ENCODE data around the gene HIRIP3. TPM values are rescaled to one million over a fixed set of nuclear protein-coding genes. Genes with fewer than 3 reads are reported as not detected.

The HIRIP3 gene
- total and polyA plus RNA-seq, 2 of the 8 experiments (the other 6 are each of a cell fraction or from before 2014, with no cell fraction given): 11.9 to 18.5 TPM

DNA sequence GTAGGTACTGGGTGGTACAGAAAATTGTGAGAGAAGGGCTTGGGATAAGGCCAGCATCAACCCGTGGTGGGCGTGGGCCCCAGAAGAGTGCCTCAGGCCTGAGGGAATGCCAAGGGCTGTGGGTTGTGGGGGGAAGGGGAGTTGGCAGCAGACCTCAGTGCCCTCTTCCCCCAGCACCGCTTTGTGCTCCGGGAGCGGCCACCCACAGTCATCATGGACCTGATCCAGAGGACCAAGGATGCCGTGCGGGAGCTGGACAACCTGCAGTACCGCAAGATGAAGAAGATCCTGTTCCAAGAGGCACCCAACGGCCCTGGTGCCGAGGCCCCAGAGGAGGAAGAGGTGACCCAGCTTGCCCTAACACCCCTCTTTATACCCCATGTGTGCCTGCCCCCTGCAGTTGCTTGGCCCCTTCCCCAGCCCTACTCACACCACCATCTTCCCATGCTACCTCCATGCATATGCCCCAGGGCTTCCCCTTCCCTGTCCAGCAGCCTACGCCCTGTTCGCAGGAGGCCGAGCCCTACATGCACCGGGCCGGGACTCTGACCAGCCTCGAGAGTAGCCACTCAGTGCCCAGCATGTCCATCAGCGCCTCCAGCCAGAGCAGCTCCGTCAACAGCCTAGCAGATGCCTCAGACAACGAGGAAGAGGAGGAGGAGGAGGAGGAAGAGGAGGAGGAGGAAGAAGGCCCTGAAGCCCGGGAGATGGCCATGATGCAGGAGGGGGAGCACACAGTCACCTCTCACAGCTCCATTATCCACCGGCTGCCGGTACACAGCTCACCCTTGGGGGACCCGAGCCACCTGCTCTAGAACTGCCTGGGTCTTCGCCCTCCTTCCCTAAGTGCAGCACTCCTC, 12.6 kb downstream of the HIRIP3 start:
- Histone ChIP-seq H3K4ac (replicated peaks; ENCODE audit: insufficient read length, low read depth, low read length) (no peak overlapping the region), H2BK15ac (ENCODE audit: low read length) (no peak overlapping the region), H3K23me2 (ENCODE audit: low read depth, low read length) (no peaks in the 10 kb centered on the region), H3K27me3 (replicated peaks in 1 of 4; ENCODE audit: control insufficient read depth in 3 of 4, extremely low read depth in 1 of 4, insufficient read depth in 3 of 4, low read length in 3 of 4) (no peaks in the 10 kb centered on the region), H4K20me1 (replicated peaks in 1 of 2; ENCODE audit: control insufficient read depth in 1 of 2, insufficient read depth in 2 of 2, low read length in 2 of 2) (peaks cover 0 to 2% of the 10 kb centered on the region in 2 experiments), H3K36me3 (ENCODE audit: control insufficient read depth in 2 of 4, insufficient read depth in 4 of 4, low read length in 3 of 4) (peaks cover 21 to 90% (median 69%) of the 10 kb centered on the region in 4 experiments), H2BK20ac (ENCODE audit: low read length) (no peak overlapping the region), H2BK12ac (ENCODE audit: low read depth, low read length) (no peak overlapping the region), H3K9ac (replicated peaks in 1 of 4; ENCODE audit: extremely low read depth in 1 of 4, low read depth in 3 of 4, low read length in 3 of 4) (no peak overlapping the region), H3K9me3 (ENCODE audit: insufficient read depth in 2 of 2, low read depth in 1 of 2, low read length in 1 of 2) (no peaks in the 10 kb centered on the region), H3K79me2 (ENCODE audit: control insufficient read depth in 1 of 2, insufficient read depth in 2 of 2, low read length in 2 of 2) (no peaks in the 10 kb centered on the region; a peak in 1 of 4 replicates), H2BK5ac (ENCODE audit: low read depth, low read length) (no peak overlapping the region), H2AFZ (ENCODE audit: low read length) (no peak overlapping the region), H3K79me1 (ENCODE audit: low read depth, low read length) (peaks cover 7% of the 10 kb centered on the region; the same call in 1 of the 2 replicates), H3K14ac (ENCODE audit: insufficient read length) (no peak overlapping the region), H3K4me1 (replicated peaks in 1 of 4; ENCODE audit: control insufficient read depth in 3 of 4, insufficient read depth in 4 of 4, low read length in 3 of 4) (no peaks in the 10 kb centered on the region), H3K56ac (replicated peaks; ENCODE audit: insufficient read length, low read depth, low read length) (no peak overlapping the region), H2BK120ac (replicated peaks; ENCODE audit: low read depth, low read length) (no peak overlapping the region), H3K18ac (ENCODE audit: extremely low read depth, low read length) (no peak overlapping the region), H3K23ac (ENCODE audit: insufficient read length) (no peak overlapping the region), H3K4me3 (ENCODE audit: extremely low read depth in 1 of 4, insufficient read depth in 2 of 4, low read depth in 3 of 4, low read length in 4 of 4) (no peak overlapping the region), H3K27ac (ENCODE audit: low read depth, low read length) (no peak overlapping the region), H4K5ac (ENCODE audit: insufficient read length, low read depth, low read length) (no peak overlapping the region), H3K4me2 (ENCODE audit: insufficient read depth in 1 of 2, low read depth in 2 of 2, low read length in 2 of 2) (no peak overlapping the region), H2AK5ac (ENCODE audit: low read depth, low read length) (no peak overlapping the region), H4K91ac (replicated peaks; ENCODE audit: insufficient read length, low read length) (no peak overlapping the region), H4K8ac (ENCODE audit: extremely low read depth, insufficient read depth, low read length) (no peak overlapping the region; the same call in 1 of the 2 replicates)
- DNase-seq (ENCODE audit: low read depth in 1 of 2, low spot score in 2 of 2) (no peak), FAIRE-seq (no peak)
- POLR2A ChIA-PET (ENCODE audit: partially characterized antibody): interaction anchor here (1.1 to 2.7 kb wide), 4 partner anchors 9 to 21 kb away, joined by 3 to 8 read pairs (median 4); partner anchors contain the start of genes HIRIP3 and TAOK2
- CTCF ChIA-PET (ENCODE audit: partially characterized antibody): interaction anchor here (1.2 to 1.7 kb wide), 3 partner anchors 11 to 50 kb away, joined by 3 read pairs; no protein-coding TSS in a partner anchor
- WGBS, 2 experiments (ENCODE audit: extremely low coverage in 1 of 2, insufficient coverage in 1 of 2, insufficient read length in 1 of 2, insufficient replicate concordance in 2 of 2, low coverage in 1 of 2, low lambda C conversion rate in 2 of 2, missing lambda C conversion rate in 1 of 2): 96% methylated on average over 24 of the region's 24 CpGs; no CpG with 5 or more reads in 1 of the 2 experiments
- no peak for TF ChIP-seq CHD2 (IDR thresholded peaks at IDR 0.05; ENCODE audit: low read length)
- TF ChIP-seq EP300 (IDR thresholded peaks at IDR 0.05; ENCODE audit: borderline replicate concordance in 1 of 2, low read depth in 2 of 2, low read length in 2 of 2): no peak
- TF ChIP-seq RXRA (IDR thresholded peaks at IDR 0.05; ENCODE audit: insufficient read depth, low read depth, low read length): no peak
- TF ChIP-seq, protein P1, sequence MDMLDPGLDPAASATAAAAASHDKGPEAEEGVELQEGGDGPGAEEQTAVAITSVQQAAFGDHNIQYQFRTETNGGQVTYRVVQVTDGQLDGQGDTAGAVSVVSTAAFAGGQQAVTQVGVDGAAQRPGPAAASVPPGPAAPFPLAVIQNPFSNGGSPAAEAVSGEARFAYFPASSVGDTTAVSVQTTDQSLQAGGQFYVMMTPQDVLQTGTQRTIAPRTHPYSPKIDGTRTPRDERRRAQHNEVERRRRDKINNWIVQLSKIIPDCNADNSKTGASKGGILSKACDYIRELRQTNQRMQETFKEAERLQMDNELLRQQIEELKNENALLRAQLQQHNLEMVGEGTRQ (IDR thresholded peaks at IDR 0.05; ENCODE audit: low read length): no peak
- no peak for TF ChIP-seq POLR2AphosphoS5 (IDR thresholded peaks at IDR 0.05; ENCODE audit: low read depth, low read length)
- TF ChIP-seq POLR2A (IDR thresholded peaks at IDR 0.05; ENCODE audit: control extremely low read depth in 1 of 2, low read depth in 2 of 2, low read length in 2 of 2): no peak
- TF ChIP-seq YY1 (IDR thresholded peaks at IDR 0.05; ENCODE audit: low read depth, low read length): no peak
- TF ChIP-seq CTBP2 (IDR thresholded peaks at IDR 0.05; ENCODE audit: borderline replicate concordance, insufficient read depth, insufficient read length, low read length): no peak
